Muscle of leg (tissue), 11 donors: ENCODE results near the gene MMRN2. TPM values are rescaled to one million over a fixed set of nuclear protein-coding genes. Genes with fewer than 3 reads are reported as not detected.
A peak's percentile ranks its signal among the peaks of the same experiment; 100 is the strongest.

Experiments
- DNase-seq: peaks from one replicate; pipeline ENCODE4 v3.0.0; 2013
- H3K27ac ChIP-seq: one replicate; pipeline ENCODE4 v1.5.1; 2013; ENCODE audit warnings: mild to moderate bottlenecking, low read length, control low read depth
- H3K27me3 ChIP-seq: one replicate; pipeline ENCODE4 v1.6.1; 2013; ENCODE audit warnings: low read length; ENCODE audit not compliant: control insufficient read depth, insufficient read depth
- H3K36me3 ChIP-seq: one replicate; pipeline ENCODE4 v1.6.1; 2013; ENCODE audit warnings: low read length; ENCODE audit not compliant: control insufficient read depth, insufficient read depth
- H3K4me1 ChIP-seq: one replicate; pipeline ENCODE4 v1.6.1; 2013; ENCODE audit warnings: low read length; ENCODE audit not compliant: control insufficient read depth, insufficient read depth
- H3K4me3 ChIP-seq: one replicate; pipeline ENCODE4 v1.5.1; 2013; ENCODE audit warnings: low read length, control low read depth
- H3K9me3 ChIP-seq: replicated peaks from 2 replicates; pipeline ENCODE4 v1.6.1; 2013; ENCODE audit warnings: low read depth, low read length; ENCODE audit not compliant: control insufficient read depth
- WGBS: methylation state at CpG from one replicate; pipeline ENCODE4 v1.1.5; 2013; ENCODE audit warnings: missing lambda C conversion rate; ENCODE audit not compliant: insufficient coverage; 5-methylcytosine and 5-hydroxymethylcytosine counted together
- polyA plus RNA-seq, 8 donors: library from polyadenylated mRNA; unstranded; fragments of 120-200 nt; gene quantifications; one replicate each; pipeline versions ENCODE4 v1.2.1 to v1.2.3, GENCODE V29; 2013; ENCODE audit warnings: inconsistent platforms in 1 of 8, low replicate concordance in 1 of 8; ENCODE audit not compliant: insufficient read length in 8 of 8, insufficient read depth in 1 of 8
- total RNA-seq: library from RNA; stranded (reverse); fragments of 120-200 nt; gene quantifications from one replicate; pipeline ENCODE4 v1.2.4, GENCODE V29; 2013

MMRN2 gene
- total and polyA plus RNA-seq, 9 donors: 17.9 to 25.4 (median 23.1) TPM

GRCh38 chr10:86889997-86890396, 67.4 kb downstream of the MMRN2 start:
- H3K36me3 ChIP-seq: peaks cover 6% of the 10 kb centered on the region
- no peak overlapping the region for H3K4me3 ChIP-seq
- no peaks in the 10 kb centered on the region for H3K27me3 ChIP-seq
- no peaks in the 10 kb centered on the region for H3K9me3 ChIP-seq
- H3K27ac ChIP-seq: no peak overlapping the region
- WGBS: no CpG with 5 or more reads among the region's 3 CpGs
- DNase-seq: no peak
- H3K4me1 ChIP-seq: no peaks in the 10 kb centered on the region

GRCh38 chr10:86888585-86889381, 68.6 kb downstream of the MMRN2 start:
- H3K27ac ChIP-seq: no peak overlapping the region
- 60% methylated on average over 5 of the region's 7 CpGs for WGBS

More at GRCh38 chr10:86888585-86889381, 68.6 kb downstream of the MMRN2 start:
- Histone ChIP-seq H3K36me3 (peaks cover 6% of the 10 kb centered on the region), H3K4me1 (no peaks in the 10 kb centered on the region), H3K27me3 (no peaks in the 10 kb centered on the region), H3K9me3 (no peaks in the 10 kb centered on the region), H3K4me3 (no peak overlapping the region)
- peak; percentile 28 for DNase-seq

Other genes with a start within 250 kb of the MMRN2 start
- gene BMPR1A, start 201.0 kb downstream of the MMRN2 start, total RNA-seq: 61.4 TPM
- 10 to 100 TPM; 32.6 to 51.5 (median 45.8) TPM for gene BMPR1A, start 201.0 kb downstream of the MMRN2 start, polyA plus RNA-seq
- 7.4 TPM for gene SNCG, start 984 bp upstream of the MMRN2 start, total RNA-seq
- gene SNCG, start 984 bp upstream of the MMRN2 start, polyA plus RNA-seq: 10 to 100 TPM in 1 of 8 donors, 1 to 10 TPM in 7; 4.4 to 11.7 (median 5.8) TPM
- 9.7 TPM for gene ADIRF, start 10.9 kb upstream of the MMRN2 start, total RNA-seq
- 1 to 10 TPM; 1.5 to 5.5 (median 2.5) TPM for gene ADIRF, start 10.9 kb upstream of the MMRN2 start, polyA plus RNA-seq
- gene FAM25A, start 62.7 kb upstream of the MMRN2 start, total RNA-seq: not detected
- gene FAM25A, start 62.7 kb upstream of the MMRN2 start, polyA plus RNA-seq: not detected
- 83.0 TPM for gene GLUD1, start 137.2 kb upstream of the MMRN2 start, total RNA-seq
- gene GLUD1, start 137.2 kb upstream of the MMRN2 start, polyA plus RNA-seq: 10 to 100 TPM; 53.2 to 75.6 (median 56.2) TPM
- 30.9 TPM for gene SHLD2, start 137.6 kb upstream of the MMRN2 start, total RNA-seq
- 10 to 100 TPM; 17.0 to 25.7 (median 22.0) TPM for gene SHLD2, start 137.6 kb upstream of the MMRN2 start, polyA plus RNA-seq